Ishikawa (cell line): Measurements from ENCODE around the gene SAMHD1.

ENCODE experiments used
- CEBPB ChIP-seq: IDR thresholded peaks from 2 replicates; pipeline ENCODE4 v1.6.1; 2012
- CREB1 ChIP-seq: IDR thresholded peaks from 2 replicates; pipeline ENCODE4 v1.6.1; 2012; ENCODE audit warnings: low read depth
- EGR1 ChIP-seq: IDR thresholded peaks from 2 replicates; pipeline ENCODE4 v1.6.1; 2012
- EP300 ChIP-seq: IDR thresholded peaks from 2 replicates; pipeline ENCODE4 v1.6.1; 2012; ENCODE audit warnings: borderline replicate concordance
- FOXM1 ChIP-seq: IDR thresholded peaks from 2 replicates; pipeline ENCODE4 v1.6.1; 2012; ENCODE audit warnings: low read depth, borderline replicate concordance
- NFIC ChIP-seq: IDR thresholded peaks from 2 replicates; pipeline ENCODE4 v1.6.1; 2012
- RAD21 ChIP-seq: IDR thresholded peaks from 2 replicates; pipeline ENCODE4 v1.6.1; 2012; ENCODE audit warnings: low read depth
- TAF1 ChIP-seq: IDR thresholded peaks from 2 replicates; pipeline ENCODE4 v1.6.1; 2012; ENCODE audit warnings: low read depth, mild to moderate bottlenecking
- TCF12 ChIP-seq: IDR thresholded peaks from 2 replicates; pipeline ENCODE4 v1.6.1; 2012; ENCODE audit warnings: low read depth
- TEAD4 ChIP-seq: IDR thresholded peaks from 2 replicates; pipeline ENCODE4 v1.6.1; 2012
- USF1 ChIP-seq: IDR thresholded peaks from 2 replicates; pipeline ENCODE4 v1.6.1; 2012
- YY1 ChIP-seq: IDR thresholded peaks from 2 replicates; pipeline ENCODE4 v1.6.1; 2012; ENCODE audit warnings: low read depth
- ZBTB7A ChIP-seq: IDR thresholded peaks from 2 replicates; pipeline ENCODE4 v1.6.1; 2012; ENCODE audit warnings: low read depth
- TF ChIP-seq, protein P1 (sequence below): IDR thresholded peaks from 2 replicates; pipeline ENCODE4 v1.6.1; 2012; ENCODE audit warnings: low read depth, mild to moderate bottlenecking
- TF ChIP-seq, protein P2 (sequence below): IDR thresholded peaks from 2 replicates; pipeline ENCODE4 v1.6.1; 2012

Gene SAMHD1

GRCh38 chr20:36936341-36936740, 15.2 kb downstream of the SAMHD1 start:
- TF ChIP-seq, protein P1, sequence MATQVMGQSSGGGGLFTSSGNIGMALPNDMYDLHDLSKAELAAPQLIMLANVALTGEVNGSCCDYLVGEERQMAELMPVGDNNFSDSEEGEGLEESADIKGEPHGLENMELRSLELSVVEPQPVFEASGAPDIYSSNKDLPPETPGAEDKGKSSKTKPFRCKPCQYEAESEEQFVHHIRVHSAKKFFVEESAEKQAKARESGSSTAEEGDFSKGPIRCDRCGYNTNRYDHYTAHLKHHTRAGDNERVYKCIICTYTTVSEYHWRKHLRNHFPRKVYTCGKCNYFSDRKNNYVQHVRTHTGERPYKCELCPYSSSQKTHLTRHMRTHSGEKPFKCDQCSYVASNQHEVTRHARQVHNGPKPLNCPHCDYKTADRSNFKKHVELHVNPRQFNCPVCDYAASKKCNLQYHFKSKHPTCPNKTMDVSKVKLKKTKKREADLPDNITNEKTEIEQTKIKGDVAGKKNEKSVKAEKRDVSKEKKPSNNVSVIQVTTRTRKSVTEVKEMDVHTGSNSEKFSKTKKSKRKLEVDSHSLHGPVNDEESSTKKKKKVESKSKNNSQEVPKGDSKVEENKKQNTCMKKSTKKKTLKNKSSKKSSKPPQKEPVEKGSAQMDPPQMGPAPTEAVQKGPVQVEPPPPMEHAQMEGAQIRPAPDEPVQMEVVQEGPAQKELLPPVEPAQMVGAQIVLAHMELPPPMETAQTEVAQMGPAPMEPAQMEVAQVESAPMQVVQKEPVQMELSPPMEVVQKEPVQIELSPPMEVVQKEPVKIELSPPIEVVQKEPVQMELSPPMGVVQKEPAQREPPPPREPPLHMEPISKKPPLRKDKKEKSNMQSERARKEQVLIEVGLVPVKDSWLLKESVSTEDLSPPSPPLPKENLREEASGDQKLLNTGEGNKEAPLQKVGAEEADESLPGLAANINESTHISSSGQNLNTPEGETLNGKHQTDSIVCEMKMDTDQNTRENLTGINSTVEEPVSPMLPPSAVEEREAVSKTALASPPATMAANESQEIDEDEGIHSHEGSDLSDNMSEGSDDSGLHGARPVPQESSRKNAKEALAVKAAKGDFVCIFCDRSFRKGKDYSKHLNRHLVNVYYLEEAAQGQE, result no peak
- TF ChIP-seq TCF12, result no peak
- no peak for TF ChIP-seq FOXM1
- TF ChIP-seq TEAD4, result no peak
- TF ChIP-seq RAD21, result no peak
- no peak for TF ChIP-seq USF1
- TF ChIP-seq, protein P2, sequence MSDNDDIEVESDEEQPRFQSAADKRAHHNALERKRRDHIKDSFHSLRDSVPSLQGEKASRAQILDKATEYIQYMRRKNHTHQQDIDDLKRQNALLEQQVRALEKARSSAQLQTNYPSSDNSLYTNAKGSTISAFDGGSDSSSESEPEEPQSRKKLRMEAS, result no peak

DNA sequence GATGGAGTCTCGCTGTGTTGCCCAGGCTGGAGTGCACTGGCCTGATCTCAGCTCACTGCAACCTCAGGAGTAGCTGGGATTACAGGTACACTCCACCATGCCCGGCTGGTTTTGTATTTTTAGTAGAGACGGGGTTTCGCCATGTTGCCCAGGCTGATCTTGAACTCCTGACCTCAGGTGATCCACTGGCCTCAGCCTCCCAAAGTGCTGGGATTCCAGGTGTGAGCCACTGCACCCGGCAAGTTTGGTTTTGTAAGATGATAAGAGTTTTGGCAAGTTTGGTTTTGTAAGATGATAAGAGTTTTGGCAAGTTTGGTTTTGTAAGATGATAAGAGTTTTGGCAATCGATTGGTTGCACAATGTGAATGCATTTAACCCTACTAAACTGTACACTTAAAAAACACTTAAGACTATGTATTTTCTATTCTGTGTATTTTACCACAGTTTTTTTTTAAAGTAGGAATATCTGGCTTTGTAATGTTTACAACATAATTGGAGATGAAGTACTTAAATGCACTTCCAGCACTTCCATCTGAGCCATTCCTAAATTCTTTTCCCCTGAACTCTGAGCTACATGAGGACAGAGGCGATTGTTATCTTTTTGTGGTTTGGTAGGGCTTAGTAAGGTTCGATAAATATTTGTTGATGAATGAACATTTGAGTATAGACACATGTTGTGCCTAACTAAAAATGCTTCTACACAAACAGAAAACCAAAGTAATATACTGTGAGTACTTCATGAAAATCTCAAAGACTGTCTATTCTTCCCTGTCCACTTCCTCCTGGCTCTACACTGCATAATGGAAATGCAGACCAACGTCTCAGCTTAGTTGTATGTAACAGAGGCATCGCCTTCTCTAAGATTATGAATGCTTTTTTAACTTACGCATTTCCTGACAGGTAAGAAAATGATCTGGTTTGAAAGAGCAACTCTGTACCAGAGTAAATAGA, 18.8 kb downstream of the SAMHD1 start:
- no peak for TF ChIP-seq EP300
- TF ChIP-seq, protein P1, result no peak
- TF ChIP-seq CEBPB, result no peak
- no peak for TF ChIP-seq TAF1
- TF ChIP-seq RAD21, result no peak
- no peak for TF ChIP-seq USF1

DNA sequence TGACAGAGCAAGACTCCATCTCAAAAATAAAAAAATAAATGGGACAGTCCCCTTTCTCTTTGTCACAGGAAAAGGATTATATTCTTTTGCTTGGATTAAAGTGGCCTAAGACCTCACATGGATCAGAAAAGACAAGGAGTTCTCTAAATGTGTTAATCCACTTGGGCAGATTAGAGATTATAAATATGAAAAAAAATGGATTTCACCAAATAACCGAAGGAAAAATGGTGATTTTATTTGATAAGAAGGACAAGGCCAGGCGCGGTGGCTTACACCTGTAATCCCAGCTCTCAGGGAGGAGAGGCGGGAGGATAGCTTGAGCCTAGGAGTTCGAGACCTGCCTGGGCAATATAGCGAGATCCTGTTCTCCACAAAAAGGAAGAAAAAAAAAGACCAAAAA, 21.8 kb downstream of the SAMHD1 start:
- TF ChIP-seq USF1 (no peak), TAF1 (no peak), RAD21 (no peak), EGR1 (no peak), FOXM1 (no peak), ZBTB7A (no peak), EP300 (no peak), CEBPB (no peak), YY1 (no peak), CREB1 (no peak), NFIC (no peak), TCF12 (no peak), TEAD4 (no peak)
- TF ChIP-seq, protein P2, result no peak
- TF ChIP-seq, protein P1, result no peak

- TF ChIP-seq RAD21 (no peak), TEAD4 (no peak), CEBPB (no peak), FOXM1 (no peak), EP300 (no peak), TAF1 (no peak), USF1 (no peak), EGR1 (no peak), NFIC (no peak), TCF12 (no peak), CREB1 (no peak), YY1 (no peak), ZBTB7A (no peak)
- TF ChIP-seq, protein P2, result no peak
- TF ChIP-seq, protein P1, result no peak
Measured at GRCh38 chr20:36929290-36929689, 22.2 kb downstream of the SAMHD1 start.
